Activated CD8-positive, alpha-beta memory T cell treated with anti-CD3 and anti-CD28 coated beads, Interleukin-2, amount 50 U/mL, for 1 hour (primary cell): ENCODE measurements around the gene TNRC6A.
"Not testable (repeated sequence)": the region's sequence is repeated elsewhere in the genome, so short reads cannot be mapped to it uniquely, and the experiment has no call there.

Source experiments
- DNase-seq: peaks from one replicate; pipeline ENCODE4 v3.0.0-alpha.2; 2020; ENCODE audit errors: extremely low read depth

The TNRC6A gene

DNA sequence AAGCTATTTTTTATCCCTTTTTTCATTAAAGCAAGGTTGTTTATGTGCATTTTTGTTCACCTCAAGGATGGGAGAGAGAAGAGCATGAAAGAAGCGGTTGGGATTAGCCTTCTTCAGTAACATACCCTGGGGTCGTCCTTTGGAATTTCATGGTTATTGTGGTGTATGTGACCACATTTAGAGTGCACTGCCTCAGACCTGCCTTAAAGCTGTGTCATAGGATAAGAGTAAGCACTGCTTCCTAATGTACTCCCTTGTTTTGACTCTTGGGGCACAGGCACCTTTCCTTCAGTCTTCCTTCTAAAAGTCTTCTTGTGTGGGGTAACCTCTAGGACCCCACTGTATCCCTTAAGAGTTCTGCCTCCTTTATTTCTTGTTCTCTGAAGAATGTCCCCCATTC lies 28.9 kb downstream of the TNRC6A start:
- DNase-seq, result no peak

DNA sequence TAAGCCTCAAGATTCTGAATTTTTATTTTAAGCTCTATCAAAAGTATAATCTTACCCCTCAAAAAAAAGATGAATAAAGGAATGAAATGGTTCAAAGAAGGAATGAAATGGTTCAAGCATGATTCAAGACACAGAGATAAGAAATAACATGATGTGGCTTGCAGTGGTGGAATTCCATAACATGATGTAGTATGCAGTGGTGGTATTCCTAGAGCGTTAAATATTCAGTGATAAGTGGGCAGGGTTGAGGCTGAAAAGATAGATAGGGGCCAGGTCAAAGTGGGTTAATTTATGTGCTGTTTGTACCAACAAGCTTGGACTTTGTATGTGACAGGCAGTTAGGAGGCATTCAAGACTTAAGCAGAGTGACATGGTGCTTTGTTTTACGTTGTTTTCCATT lies 29.6 kb downstream of the TNRC6A start:
- no peak for DNase-seq

DNA sequence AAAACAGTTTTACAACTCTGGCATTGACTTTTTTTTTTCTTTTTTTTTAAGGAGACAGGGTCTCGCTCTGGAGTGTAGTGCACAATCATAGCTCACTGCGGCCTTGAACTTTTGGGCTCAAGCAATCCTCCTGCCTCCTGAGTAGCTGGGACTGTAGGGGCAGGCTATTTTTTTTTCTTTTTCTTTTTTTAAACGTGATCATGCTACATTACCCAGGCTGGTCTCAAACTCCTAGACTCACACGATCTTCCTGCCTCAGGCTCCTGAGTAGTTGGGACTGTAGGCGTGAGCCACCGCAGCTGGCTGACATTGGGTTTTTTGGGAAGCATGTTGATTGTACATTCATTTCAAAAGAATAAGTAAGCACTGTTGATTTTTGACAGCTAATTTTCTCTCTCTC lies 32.1 kb downstream of the TNRC6A start:
- no peak for DNase-seq

DNA sequence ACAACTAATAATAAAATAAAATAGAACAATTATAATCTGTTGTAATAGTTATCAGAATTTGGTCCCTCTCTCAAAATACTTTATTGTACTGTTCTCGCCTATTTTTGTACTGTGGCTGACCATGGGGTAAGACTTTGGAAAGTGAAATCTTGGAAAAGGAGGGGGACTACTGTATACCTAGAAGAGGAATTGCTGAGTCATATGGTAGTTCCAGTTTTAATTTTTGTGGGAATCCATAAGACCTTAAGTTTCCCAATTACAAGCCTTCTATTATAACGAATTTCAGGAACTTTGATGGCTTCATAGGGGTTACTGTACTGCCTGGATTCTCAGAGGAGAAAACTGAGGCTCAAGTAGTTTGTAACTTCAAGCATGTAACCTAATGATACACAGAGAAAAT lies 35.5 kb downstream of the TNRC6A start:
- DNase-seq, result no peak

DNA sequence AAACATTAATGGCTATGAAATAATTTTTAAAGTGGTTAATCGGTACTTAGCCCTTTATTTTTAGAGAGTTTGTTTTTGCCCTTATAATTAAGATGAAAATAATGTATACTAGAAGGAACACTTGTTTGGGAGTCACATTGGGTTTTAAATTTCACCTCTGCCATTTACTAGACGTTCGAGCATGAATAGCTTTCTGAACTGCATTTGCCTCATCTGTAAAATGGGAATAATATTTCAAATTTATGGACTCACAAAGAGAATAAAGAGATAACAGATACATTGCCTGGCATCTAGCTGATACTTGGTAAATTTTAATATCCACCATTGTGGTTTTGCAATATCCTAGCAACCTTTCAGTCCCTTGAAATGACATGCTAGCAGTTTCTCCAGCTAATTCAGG lies 36.6 kb downstream of the TNRC6A start:
- no peak for DNase-seq

DNA sequence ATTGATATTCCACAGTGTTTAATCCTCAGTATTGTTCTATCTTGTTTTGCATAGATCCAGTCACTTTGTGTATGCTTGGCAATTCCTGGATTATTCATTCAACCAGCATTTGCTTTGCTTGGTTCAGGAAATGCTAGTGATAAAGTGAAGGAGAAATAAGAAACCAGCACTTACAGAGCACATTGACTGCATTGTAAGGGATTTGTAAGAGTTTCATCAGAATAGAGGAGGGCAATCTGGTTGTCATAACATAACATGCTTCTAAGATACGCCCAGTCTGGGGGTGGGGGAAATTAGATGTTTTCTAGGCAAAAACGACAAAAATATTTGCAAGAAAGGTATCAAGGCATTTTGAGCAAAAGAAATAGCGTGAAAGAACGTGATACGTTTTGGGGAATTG lies 40.4 kb downstream of the TNRC6A start:
- no peak for DNase-seq

DNA sequence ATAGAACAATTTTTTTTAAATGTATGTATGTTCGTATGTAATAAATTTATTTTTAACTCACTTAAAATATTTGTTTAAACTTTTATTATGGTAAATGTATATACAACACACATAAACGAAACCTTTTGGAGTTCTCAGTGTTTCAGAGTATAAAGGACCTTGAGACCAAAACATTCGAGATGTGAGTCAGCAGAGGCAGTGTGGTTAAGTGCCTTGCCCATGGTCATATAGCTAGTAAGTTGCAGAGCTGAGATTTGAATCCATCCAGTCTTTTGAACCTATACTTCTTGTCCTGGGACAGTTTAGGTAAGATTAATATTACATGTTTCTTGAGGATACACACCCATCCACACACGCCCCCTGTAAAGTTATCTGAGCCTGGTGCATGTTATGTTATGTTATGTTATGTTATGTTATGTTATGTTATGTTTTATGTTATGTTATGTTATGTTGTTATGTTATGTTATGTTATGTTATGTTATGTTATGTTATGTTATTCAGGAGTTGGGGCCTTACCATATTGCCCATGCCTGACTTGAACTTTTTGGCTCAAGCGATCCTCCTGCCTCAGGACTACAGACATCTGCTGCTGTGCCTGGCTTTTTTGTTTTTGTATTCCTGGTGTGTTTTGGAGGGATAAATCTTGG lies 41.8 kb downstream of the TNRC6A start:
- DNase-seq, result no peak

DNA sequence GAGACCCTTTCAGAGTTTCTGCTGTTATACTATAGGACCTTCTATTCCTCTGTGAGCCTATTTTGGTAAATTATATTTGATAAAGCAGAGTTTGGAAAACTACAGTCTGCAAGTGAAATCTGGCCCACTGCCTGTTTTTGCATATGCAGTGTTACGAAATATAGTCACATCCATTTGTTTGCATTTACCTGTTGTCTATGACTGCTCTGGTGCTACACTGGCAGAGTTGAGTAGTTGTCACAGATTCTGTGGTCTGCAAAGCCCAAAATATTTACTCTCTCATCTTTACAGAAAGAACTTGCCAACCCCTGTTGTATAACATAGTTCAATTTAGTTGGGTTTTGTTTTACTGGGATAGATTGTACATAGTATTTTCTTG lies 42.3 kb downstream of the TNRC6A start:
- no peak for DNase-seq

DNA sequence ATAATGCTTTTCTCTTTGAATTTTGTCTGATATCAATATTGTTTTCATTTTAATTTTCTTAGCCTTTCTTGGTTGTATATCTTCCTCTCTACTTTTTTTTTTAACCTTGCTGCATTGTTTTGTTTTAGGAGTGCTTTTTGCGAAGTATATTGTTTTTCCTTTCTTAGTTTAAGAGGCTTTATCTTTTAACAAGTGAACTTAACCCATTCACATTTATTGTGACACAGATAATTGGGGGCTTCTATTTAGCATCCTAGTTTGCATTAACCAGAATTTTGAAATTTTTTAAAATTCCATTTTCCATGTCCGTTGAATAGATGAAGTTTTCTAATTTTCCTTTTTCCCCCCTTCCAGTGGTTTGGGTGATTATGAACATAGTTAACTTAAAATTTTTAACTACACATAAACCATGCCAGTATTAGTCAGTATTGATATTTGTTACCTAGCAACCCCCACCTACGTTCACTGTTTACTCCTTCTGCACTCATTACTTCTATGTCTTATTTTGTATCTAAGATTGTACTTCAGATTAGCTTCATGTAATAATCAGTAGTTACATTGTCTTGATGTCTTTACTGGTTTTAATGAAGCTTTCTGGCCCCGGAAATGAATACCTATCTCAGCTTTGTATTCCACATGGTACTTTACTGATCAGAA lies 44.4 kb downstream of the TNRC6A start:
- no peak for DNase-seq

DNA sequence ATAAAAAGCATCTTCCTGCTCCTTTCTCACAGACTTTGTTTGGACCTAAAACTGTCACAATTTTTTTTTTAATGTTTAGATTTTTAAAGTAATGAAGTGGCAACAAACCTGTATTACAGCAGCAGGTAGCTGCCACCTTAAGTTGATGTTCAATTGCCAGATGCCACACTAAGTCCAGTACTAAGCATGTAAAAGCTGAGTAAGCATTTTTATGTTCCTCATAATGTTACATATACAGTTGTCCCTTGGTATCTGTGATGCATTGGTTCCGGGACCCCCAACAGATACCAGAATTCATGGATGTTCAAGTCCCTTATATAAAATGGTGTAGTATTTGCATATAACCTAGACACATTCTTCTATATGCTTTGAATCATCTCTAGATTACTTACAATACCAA lies 45.1 kb downstream of the TNRC6A start:
- no peak for DNase-seq

DNA sequence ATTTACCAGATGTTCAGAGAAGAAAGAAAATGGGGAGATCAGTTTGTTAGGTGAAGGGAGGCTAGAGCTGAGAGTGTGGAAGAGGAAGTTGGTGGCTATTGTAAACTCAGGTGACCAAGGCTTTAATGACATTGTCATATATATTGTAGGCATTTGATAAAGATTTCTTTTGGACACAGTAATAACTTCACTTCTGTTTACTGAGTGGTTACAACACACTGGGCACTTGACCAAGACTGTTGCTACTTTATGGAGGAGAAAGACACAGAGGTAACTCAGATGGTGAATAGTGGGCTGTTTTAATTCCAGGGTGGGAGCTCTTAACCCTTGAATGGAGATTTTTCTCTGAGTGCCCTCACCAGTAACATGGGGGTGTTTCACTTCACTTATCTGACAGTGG lies 46.0 kb downstream of the TNRC6A start:
- DNase-seq, result no peak

DNA sequence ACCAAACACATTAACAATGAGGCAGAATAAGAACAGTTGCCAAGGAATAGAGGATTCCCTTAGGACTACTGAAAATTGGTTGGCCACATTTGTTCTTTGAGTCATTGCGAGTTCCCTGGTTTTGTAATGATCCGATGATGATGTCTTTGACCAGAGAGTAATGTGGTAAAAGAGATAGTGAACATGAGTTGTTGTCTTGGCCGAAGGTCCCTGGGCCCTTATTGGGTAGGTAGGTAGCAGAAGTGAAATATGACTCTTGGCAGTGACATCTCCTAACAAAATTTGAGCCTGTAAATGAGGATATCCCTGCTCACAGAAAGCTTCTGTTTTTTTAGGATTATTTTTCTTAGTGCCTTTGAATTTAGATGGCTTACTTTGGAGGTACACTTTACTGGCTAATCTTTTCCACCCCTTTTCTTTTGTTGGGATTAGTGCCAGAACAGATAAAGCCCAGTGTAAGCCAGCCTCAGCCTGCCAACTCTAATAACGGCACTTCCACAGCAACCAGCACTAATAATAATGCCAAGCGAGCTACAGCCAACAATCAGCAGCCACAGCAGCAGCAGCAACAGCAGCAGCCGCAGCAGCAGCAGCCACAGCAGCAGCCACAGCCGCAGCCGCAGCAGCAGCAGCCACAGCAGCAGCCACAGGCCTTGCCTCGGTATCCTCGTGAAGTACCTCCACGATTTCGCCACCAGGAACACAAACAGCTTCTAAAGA lies 47.2 kb downstream of the TNRC6A start:
- DNase-seq, result no peak

DNA sequence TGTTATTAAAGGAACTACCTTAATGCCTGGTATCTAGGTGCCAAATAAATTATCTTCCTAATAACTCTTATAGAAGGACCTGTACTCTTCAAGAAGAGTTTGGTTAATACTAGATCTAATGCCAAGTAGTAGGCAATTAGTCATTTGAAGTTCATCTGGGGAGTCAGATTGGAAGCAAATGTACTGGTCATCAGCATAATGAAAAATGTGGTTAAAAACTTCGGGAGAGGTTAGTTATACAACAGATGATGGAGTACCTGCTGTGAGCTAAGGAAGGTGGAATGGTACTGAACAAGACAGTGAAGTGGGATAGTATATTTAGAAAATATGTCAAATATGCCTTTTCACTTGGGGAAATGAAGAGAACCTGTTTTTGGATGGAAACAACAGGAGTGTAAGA lies 49.2 kb downstream of the TNRC6A start:
- DNase-seq, result no peak

DNA sequence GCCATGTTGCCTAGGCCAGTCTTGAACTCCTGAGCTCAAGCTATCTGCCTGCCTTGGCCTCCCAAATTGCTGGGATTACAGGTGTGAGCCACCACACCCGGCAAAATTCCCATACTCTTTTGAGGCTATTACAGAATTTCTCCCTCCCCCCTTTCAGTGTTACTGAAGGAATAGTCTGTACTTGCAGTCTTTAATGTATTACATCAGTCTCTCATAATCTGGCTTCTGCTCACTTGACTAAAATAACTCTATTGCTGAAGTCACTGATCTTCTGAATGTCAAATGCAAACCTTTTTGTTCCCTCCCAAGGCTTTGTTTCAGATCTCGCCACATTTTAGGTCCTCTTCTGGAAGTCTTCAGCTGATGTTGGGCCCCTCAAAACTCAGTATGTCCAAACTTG lies 51.8 kb downstream of the TNRC6A start:
- no peak for DNase-seq

DNA sequence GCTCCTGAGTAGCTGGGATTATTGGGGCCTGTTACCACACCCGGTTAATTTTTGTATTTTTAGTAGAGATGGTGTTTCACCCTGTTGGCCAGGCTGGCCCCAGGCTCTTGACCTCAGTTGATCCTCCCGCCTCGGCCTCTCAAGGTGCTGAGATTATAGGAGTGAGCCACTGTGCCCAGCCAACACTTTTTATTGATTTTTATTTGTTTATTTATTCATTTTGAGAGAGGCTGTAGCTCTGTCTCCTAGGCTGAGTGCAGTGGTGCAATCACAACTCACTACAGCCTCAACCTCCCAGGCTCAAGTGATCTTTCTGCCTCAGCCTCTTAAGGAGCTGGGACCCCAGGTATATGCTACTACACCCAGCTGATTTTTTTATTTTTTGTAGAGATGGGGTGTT lies 54.7 kb downstream of the TNRC6A start:
- DNase-seq, result no peak

DNA sequence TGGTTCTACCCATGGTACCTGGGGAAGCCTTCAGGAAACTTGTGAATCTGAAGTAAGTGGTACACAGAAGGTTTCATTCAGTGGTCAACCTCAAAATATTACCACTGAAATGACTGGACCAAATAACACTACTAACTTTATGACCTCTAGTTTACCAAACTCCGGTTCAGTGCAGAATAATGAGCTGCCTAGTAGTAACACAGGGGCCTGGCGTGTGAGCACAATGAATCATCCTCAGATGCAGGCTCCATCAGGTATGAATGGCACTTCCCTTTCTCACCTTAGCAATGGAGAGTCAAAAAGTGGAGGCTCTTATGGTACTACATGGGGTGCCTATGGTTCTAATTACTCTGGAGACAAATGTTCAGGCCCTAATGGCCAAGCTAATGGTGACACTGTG lies 60.4 kb downstream of the TNRC6A start:
- no peak for DNase-seq

DNA sequence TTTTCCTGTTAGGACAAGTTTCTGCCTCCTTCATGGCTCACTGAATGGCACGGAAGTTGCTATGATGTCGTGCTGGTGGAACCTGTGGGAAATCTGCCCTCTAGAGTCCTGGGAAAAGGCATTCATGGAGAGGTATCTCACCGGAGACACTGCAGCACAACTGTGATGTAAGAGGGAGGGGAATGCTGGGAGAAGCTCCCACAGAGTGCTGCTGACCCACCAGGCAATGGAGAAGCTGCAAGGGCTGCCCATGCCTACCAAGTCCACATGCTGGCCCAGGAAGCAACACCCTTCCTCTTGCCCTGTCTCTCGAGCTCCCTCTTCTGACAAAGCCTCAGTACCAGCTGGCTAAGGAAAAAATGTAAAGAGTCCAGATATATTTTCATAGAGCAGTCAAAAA lies 71.1 kb downstream of the TNRC6A start:
- no peak for DNase-seq

DNA sequence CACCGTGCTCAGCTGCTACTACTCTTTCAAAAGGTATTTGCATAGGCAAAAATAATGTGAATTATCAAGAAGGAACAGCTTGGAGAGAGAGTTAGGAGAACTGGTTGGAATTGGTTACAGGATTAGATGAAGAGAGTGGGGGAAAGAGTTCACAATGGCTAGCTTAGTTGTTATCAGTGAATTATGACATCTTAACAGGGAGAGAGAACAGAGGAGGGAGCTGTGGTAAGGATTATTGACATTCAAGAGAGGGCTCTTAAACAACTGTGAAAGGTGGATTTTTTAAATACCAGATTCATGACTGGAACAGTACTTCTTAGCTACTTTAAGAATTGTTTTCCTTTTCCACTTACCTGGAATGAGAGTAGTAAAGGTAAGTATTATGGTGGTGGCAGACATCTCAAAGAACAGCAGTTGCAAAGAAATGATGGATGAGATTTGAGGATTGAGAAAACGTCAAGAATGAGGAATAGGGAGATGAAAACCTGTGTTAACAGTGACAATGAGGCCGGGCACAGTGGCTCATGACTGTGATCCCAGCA lies 72.4 kb downstream of the TNRC6A start:
- DNase-seq, result no peak

DNA sequence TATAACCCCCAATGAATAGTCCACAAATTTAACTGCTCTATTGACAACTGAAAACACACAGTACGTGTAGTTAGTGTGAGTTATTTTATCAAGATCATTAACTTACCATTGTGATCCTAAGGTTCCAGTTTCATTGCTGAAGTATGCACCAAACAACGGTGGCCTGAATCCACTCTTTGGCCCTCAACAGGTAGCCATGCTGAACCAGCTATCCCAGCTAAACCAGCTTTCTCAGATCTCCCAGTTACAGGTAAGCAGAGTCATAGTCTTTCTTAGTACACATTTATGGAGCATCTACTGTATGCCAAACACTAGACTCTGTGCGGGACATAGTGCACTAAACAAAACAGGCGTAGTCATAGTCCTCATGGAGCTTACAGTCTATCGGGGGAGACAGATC lies 76.0 kb downstream of the TNRC6A start:
- no peak for DNase-seq

DNA sequence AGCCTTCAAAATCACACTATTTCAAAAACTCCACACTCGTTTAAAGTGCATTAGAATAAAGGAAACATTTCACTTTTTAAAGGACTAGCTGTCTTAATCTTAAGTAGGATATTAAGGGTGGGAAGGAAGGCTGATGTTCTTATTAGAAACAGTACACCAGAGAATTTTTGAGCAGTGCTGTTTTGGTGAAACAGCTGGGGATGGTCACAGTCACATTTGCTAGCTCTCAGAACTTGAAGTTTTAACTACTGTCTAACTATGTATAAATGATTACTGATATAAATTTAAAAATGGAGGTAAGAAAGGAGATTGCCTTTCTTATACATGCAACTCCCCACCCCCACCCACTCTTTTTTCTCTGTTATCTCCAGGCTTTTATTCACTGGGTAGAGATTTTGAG lies 77.8 kb downstream of the TNRC6A start:
- DNase-seq, result no peak

DNA sequence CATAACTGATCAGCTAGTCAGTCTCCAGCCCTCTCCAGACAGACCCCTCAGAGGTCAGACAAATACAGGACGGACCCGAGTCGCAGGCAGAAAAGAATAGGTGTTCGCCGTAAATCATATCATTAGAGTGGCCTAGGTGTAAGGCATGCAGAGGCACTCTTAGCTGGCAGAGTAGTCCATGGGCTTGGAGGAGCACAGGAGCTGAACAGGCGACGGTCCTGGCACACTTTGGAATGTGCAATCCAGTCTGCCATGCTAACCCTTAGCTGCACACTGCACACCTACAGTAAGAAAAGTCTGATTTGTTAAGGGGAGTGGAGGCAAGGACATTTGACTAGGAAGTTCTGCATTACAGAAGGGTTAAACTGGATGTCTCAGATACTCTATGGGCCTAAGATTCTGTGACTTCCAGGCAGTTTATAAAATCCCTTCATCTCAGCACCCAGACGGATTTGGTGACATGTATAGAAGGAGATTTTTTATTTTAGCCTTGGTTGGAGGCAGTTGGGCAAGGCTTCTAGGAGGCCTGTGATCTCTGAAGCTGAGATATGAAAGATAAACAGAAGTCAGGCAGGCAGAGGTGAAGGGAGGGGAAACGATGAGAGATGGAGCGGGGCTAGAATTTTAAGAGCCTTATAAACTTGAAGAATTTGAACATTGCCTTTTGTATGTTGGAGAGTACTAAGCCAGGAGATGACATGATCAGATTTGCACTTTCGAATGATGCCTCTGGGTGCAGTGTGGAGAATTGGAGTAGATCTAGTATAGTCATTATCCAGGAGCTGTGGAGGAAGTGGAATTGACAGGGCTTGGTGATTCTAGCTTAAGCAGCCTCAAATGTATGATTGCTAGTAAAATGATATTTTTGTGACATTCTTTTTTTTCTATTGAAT lies 81.7 kb downstream of the TNRC6A start:
- no peak for DNase-seq

DNA sequence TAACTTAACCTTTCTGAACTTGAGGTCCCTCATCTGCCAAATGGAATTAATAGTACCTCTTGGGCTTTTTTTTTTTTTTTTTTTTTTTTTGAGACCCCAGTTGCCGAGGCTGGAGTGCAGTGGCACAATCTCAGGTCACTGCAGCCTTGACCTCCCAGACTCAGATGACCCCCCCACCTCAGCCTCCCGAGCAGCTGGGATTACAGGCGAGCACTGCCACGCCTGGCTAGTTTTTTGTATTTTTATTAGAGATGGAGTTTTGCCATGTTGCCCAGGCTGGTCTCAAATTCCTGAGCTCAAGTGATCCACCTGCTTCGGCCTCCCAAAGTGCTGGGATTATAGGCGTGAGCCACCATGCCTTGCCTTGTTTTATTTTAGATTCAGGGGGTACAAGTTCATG lies 83.4 kb downstream of the TNRC6A start:
- not testable (repeated sequence) for DNase-seq
